DMS53 (cell line): Measurements from ENCODE around the gene SLC16A3.

ENCODE experiments used
- DNase-seq: peaks from one replicate; lab custom pipeline; 2025; lab: John Stamatoyannopoulos, UW

The SLC16A3 gene

DNA sequence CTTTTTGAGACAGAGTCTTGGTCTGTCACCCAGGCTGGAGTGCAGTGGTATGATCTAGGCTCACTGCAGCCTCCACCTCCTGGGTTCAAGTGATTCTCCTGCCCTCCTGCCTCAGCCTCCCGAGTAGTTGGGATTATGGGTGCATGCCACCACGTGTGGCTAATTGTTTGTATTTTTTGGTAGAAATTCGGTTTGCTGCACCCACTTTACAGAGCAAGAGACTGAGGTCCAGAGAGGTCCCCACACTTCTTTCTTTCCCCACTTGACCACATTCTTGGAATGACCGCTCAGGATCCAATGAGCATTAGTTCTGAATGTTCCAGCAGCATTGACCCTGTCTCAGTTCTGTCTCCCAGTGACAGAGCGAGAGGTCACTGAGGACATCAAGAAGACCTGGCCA, 5.3 kb upstream of the SLC16A3 start:
- DNase-seq = no peak

DNA sequence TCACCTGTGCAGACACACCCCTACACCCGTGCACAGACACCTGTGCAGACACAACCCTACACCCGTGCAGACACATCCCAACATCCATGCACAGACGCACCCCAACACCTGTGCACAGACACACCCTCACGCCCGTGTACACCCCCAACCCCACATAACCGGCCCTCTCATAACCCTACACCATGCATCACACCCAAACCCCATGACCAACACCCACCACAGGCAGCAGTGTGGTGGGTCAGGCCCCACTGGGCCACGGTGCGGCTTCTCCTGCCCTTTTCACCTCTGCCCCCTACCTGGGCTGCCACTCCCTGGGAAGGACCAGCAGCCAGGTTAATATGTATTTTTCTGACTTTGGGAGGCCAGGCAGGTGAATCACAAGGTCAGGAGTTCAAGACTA, 4.2 kb upstream of the SLC16A3 start:
- DNase-seq = no peak

DNA sequence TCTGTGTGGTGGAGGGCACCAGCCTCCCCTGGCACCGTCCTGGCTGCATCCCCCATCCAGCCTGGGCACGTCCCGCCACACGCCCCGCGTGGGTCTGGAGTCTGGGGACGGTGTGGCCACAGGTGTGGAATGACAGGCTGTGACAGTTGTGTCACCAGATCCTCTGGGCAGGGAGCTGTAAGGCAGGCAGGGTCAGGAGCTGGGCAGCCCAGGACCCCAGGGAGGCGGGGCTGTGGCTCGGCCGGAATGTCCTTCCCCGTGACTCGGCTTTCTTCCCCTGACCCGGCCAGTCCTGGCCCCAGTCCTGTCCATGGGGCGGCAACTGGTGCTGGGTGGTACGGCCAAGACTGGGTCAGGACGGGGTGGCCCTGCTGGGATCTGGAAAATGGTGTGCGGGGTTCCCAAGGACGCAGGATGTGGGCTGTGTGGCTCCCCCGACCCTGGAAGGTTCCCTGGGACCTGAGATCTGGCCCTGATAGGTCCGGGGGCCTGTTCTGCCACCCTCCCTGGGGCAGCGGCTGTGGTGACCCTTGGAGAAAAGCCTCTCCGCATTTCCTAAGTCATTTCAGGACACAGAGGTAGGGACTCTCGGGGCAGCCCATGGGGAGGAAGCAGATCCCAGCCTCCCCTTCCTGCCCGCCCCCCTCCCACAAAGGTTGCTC, 3.3 kb upstream of the SLC16A3 start:
- no peak for DNase-seq

DNA sequence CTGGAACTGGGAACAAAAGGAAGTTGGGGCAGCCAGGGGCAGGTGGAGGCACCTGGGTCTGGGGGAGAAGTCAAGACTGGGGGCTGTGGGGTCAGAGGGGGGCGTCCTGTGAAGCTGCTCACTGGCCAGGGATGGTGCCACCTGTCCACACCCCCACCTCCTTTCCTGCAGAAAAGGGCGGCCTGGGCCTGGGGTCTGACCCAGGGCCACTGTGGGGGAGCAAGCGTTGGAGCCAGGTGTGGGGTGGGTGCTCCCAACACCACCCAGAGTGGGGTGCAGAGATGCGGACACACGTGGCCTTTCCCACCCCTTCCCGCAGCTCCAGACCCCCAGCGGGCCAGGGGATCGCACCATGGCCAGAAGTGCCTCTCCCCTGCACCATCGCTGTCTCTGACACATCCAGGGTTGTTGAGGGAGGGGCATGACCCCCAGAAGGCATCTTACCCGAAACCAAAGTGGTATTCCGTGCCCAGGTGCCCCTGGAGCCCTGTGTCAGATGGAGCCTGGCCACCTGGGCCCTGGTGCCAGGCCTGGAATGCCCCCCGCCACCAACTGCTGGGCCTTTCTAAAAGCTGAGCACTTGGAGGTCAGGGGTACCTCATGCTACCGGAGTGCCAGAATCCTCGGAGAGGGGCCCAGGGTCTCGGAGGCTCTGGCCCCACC, 2.6 kb upstream of the SLC16A3 start:
- no peak for DNase-seq

DNA sequence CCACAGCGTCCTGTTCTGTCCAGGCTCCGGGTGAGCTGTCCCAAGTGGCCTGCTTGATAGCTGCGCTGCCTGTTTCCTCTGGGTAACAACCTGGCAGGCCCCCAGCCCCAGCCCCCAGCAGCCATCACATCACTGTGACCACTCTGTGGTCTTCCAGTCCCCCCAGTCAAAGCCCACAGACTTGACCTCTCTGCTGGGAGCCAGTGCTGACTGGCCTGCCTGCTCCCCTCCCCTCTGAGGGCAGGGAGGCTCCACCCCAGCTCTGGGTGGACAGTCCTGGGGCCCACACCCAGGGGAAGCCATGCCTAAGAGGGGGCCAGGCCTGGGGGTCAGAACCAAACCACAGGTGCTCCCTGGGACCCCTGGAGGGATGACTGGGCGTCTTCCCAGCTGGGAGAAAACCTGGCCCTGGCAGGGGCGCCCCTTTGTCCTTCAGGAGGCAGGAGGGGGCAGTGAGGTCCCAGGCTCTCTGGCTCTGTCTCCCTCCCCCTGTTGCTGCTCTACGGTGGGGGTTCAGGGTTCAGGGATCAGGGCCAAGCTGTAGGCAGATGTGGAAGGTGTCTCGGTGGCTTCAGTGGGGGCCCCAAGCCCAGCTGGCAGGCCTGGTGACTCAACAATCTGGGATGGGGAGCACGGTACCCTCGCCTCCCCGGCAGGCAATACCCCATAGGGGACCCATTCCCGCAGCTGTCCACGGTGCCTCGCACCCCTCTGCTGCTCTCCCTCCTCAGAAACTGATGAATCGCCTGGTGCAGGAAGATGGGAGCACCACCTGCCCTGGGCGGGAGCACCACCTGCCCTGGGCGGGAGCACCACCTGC, 1.8 kb upstream of the SLC16A3 start:
- no peak for DNase-seq

DNA sequence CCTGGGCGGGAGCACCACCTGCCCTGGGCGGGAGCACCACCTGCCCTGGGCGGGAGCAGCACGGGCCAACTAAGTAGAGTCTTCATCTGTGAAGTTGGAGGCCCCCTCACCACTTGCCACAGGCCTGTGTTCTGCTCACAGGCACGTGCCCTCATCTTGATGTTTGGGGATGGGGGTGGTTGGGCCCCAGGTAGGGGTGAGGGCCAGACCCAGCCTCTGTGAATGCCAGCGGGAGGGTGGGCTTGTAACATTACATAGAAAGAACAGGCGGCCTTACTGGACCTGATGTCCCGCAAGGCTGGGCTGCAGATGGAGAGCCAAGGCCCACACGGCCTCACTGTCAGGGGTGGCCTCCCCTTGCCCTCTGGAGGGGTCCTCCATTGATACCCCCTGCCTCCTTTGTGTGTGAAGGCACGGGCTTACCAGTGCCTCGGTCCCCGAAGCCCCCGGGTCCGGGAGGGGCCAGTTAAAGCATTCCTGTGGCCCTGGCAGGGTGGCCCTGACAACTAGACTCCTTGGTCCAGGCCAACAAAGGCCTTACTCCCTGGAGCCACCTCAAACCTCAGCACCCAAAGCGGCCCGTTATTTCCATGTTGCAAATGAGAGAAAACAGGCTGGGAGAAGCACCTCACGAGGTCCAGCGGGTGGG, 1.1 kb upstream of the SLC16A3 start:
- peak; percentile 69 for DNase-seq

DNA sequence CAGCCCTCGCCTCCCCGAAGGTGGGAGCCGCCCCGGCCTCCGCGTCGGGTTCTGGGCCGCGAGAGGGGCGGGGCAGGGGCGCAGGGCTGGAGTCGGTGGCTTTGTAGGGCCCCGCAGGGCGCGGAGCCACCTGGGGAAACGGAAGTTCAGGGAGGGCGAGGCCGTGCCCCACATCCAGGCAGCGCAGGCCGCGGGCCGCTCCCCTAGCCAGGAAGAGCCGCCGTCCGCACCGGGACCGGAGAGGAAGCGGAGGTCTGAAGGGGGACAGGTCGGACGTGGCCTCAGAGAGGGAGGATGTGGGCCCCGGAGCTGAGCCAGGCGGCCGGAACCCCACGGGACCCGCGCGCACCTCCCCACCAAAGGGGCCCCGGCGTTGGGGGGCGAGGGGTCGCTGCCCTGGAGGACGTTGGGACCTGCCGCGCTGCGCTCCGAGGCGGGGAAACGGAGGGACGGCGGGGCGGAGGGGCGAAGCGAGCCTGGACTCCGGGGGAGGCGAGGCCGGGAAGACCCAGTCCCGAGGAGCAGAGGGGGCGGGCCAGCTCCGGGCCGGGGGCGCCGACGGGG, 482 bp upstream of the SLC16A3 start:
- peak; percentile 72 for DNase-seq

DNA sequence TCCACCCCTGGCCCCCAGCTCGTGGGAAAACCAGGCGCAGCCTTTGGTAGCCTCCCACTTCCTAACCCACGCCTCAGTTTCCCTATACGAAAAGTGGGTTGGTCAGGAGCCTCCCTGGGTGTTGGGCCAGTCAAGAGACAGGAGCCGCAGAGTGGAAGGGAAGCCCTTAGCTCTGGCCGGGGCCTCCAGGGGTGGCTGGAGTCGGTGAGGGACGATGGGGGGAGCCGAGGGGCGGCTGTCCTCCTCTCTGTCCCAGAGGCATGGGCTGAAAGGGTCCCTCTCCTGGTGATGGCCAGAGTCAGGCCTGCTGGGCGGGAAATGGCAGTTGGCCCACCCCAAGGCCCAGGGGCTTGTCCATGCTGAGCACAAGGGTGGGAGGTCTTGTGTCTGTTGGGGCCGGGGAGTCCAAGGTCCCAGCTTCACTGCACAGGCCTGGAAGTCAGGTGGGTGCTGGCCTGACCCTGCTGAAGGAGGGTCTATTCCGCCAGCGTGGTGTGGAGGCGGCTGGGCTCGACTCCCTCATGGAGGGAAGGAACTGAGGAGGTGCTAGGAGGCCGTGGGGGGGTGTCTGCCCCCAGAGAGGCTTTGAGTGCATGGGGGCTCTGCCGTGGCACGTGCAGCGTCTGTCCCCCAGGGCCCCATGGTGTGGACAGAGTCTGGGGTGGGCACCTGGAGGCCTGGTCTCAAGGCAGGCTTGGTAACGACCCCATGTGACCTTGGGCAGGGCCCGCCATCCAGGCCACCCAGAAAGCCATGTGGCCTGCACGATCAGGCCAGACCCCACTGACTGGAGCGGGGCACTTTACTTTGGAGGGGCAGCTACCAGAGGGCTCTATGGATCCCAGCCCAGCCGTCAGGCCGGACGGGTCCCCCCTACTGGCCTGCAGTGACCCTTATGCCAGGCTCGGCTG, 1.1 kb downstream of the SLC16A3 start:
- DNase-seq = no peak

DNA sequence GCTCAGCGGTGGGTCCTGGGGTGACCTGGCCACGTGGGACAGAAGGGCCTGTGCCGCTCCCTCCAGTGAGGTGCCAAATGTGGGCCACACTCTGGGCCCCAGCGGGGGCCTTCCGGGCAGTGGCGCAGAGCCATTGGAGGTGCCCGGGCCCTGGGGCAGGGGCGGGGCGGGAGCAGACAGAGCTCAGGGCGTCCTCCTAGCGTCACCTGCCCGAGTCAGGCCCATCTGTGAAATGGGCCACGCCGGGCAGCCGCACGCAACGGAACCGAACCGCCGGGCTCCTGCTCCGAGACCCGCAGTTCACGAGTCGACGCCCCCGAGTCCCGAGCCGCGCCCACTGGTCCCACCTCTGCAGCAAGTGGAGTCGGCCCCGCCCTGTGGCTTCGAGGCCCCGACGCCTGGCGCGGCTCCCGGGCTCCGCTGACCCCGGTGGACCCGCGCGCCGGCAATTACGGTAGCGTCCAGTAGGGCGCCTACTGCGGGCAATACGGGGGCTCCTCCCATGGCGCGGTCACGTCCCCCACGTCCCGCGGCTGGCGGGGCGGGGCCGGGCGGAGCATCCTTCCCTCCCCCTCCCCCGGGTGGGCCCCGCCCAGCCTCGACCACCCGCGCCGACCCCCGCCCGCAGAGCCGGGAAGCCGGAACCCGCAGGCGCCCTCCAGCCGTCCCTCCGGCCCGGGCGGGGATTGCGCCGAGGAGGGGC, 1.9 kb downstream of the SLC16A3 start:
- peak; percentile 87 for DNase-seq

DNA sequence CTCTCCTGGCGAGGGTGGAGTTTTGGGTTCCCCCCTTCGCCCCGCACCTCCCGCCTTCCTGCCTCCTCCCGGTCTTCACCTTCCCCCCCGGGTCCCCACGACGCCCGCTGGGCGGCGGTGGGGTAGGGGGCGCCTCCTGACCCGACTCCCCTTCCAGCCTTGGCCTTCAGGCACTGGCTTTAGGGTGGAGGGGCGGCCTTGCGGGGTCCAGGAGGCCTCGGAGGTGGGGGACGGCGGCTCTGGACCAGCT, 2.4 kb downstream of the SLC16A3 start:
- DNase-seq = no peak

DNA sequence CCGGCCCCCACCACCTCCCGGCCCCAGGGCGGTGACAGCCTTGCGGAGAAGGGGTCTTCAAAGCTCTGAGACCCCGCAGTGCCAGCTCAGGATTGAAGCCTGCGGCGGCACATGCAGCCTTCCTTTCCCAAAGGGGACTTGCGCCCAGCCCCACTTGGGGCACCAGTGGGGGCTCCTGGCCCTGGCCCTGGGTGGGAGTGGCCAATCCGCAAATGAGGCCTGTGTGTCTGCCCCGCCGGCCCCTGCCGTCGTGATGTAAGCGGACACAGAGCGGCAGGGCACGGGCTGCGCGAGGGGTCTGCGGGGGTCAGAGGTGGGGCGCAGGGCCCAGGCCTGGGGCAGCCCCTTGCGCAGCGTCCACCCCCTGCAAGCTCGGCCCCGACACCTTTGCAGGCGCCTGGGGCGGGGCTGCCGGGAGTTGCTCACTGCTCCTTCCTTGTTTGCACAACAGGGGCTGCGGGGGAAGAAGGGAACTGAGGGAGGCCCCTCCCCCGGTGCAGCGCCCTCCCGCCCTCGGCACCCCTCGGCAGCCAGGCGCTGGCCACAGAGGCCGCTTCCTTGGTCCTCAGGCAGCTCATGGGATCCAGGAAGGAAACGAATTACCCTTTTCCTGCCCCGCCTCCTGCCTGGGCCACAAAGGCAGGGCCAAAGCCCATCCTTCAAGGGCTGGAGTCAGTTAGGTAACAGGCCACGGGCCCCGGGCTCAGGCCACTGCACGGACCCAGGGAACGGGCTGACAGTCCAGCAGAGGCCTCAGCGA, 2.9 kb downstream of the SLC16A3 start:
- DNase-seq = peak; percentile 94

DNA sequence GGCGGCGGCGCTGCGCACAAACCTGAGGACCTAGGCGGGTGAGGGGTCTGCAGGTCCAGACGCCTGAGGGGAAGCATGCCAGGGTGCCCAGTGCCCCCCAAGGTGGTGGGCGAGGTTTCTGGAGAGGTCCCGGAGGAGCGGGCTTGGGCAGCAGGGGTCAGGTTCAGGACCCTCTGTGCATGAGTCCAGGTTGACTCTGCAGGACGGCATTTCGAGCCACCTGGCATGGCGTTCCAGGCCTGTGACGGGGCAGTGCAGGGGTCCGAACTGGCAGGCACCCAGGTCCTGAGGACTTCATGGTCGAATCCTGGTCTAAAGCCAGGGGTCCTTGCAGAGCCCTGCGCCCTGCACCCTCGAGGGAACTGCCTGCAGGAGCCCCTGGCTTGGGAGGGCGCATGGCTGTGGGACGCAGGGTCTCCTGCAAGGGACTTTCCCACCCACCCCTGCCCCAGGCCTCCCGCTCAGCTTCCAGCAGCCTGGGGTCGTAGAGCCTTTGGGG, 3.5 kb downstream of the SLC16A3 start:
- DNase-seq = no peak

DNA sequence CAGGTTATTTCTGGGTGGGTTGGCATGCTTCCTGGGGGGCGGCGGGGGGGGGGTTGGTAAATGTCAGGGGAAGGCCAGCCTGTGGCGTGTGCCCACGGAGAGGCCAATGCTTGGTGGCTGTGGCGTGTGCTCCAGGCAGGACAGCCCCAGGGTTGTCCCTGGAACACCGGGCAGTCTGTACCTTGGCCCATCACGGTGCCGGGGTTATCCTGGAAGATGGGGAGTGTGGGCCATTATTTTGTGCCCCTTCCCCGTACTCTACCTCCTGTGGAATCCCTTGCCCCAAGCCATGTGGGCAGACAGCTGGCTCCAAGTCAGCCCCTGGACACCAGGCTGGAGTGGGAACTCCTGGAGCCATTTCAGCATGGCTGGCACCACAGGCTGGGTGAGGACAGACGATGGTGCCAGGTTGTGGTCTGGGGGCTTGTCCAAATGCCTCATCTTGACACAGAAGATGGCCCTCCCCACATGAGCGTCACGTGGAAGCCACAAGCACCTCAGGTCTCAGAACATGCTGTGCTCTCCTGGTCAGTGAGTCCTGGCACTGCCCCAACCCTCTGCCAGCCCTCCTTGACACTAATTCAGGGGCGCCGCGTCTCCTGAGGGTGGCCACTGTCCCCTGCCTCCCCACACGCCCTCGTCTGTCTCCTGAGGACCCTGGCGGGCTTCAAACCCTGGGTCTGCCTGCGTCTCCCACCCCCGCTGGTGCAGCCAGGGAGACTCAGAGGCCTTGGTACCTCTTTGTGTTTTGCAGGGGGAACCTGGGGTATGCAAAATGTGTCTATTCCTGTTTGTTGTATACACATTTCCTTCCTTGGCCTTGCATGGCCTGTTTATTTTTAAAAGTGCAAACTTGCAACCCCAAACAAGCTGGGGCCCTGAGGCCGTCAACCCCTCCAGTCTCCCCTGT, 4.3 kb downstream of the SLC16A3 start:
- no peak for DNase-seq

DNA sequence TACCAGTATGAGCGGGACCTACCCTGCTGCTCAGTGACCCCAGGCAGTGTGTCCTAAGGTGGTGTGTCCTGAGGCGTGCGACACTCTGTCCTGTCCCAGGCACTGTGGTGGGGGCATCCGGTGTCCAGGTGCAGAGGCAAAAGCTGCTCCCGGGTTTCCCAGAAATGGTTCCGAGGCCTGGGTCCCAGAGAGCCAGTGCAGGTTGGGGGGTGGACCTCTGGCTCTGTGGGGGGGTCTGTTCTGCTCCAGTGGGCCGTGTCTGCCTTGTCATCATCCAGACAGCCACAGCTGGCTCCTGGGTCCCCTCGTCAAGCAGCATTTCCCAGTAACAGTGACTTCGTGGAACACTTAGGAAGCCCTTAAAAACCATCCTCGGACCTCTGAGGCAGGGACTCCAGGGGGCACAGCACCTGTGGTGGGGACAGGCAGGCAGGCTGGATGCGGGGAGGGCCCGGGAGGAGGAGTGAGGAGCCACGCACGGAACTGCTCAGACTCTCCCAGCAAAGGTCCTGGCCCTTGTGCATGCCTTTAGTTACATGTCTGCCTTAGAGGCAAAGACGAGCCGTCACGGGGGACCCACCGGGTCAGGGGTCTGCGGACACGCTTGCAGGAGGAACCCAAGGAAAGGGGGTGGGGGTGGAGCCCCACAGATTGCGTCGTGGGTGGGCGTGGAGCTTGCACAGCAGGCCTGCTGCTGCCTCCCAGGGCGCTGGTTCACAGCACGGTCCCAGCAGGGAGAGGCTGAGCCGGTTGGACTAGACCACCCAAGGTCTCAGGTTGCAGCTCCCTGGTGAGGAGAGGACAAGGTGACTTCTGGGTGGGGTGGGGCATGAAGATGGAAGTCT, 5.6 kb downstream of the SLC16A3 start:
- DNase-seq = no peak

DNA sequence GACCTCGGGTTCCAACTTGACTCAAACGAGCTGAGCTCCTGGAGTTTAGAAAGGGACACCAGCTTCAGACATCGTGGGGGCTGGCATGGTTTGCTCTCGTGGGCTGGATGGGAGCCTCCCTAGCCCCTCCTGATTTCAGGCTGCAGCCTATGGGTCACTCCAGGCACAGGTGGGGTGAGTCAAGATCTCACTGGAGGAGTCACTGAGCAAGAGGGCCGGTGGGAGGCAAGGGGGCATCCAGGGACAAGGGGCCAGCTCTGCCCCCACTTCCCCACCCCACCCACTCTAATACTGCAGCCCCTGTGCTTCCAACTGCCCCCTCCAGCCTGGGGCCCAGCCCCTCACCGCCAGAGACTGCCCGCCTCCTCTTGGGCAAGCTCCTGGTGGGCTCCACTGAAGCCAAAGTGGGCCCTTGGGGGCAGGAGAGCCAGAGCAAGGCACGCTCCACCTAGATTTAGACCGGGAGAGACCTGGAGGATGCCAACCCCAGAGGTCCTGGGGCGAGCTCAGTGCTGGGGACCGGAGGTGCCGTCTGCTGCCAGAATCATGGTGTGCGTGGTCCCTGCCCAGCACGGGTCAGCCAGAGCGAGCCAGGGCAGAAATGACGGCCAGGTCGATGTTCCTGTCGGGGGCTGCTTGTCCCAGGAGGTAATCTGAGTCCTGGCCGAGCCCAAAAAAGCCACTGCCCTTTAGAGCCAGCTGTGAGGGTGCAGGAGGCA, 6.4 kb downstream of the SLC16A3 start:
- no peak for DNase-seq

DNA sequence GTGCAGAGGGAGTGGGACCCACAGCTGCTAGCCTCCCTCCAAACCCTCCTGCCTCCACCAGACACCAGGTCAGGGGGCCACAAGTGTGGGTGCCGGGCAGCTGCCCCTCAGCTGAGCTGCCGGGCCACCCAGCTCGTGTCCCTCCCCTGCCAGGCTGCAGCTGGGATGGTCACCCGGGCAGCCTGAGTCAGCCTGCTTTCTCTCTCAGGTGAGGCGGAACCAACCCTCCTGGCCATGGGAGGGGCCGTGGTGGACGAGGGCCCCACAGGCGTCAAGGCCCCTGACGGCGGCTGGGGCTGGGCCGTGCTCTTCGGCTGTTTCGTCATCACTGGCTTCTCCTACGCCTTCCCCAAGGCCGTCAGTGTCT, 6.9 kb downstream of the SLC16A3 start:
- peak; percentile 95 for DNase-seq
